GM21447 (cell line): ENCODE data around the gene HOXB8.

Source experiments
- ATAC-seq: cut with Tn5 transposase; IDR thresholded peaks from one replicate; pipeline ENCODE4 v1.9.1; 2021; ENCODE audit not compliant: unreplicated experiment

HOXB8 gene

GRCh38 chr17:48611213-48611612 lies 3.9 kb downstream of the HOXB8 start:
- ATAC-seq = no peak

GRCh38 chr17:48610282-48611211 lies 4.5 kb downstream of the HOXB8 start, which contains the start of gene HOXB7:
TSS of gene HOXB7 (minus strand) at chr17:48611017. CDS start at chr17:48610918, 99 bp downstream.
- no peak for ATAC-seq

- ATAC-seq = no peak
Observed at GRCh38 chr17:48609759-48610281, 5.3 kb downstream of the HOXB8 start.

GRCh38 chr17:48609033-48609432 lies 6.1 kb downstream of the HOXB8 start:
- no peak for ATAC-seq

- no peak for ATAC-seq
Observed at GRCh38 chr17:48608494-48608834, 6.6 kb downstream of the HOXB8 start.

- no peak for ATAC-seq
Observed at GRCh38 chr17:48606892-48607614, 8.0 kb downstream of the HOXB8 start.

- no peak for ATAC-seq
Observed at GRCh38 chr17:48605991-48606891, 8.9 kb downstream of the HOXB8 start.

GRCh38 chr17:48605409-48605919 lies 9.6 kb downstream of the HOXB8 start:
- ATAC-seq = no peak

- no peak for ATAC-seq
Observed at GRCh38 chr17:48604770-48605329, 10.2 kb downstream of the HOXB8 start, which contains the start of gene HOXB6. TSS of gene HOXB6 (minus strand) at chr17:48604986. CDS start at chr17:48598150, 6,836 bp downstream.

- no peak for ATAC-seq
Observed at GRCh38 chr17:48603959-48604769, 10.9 kb downstream of the HOXB8 start.

GRCh38 chr17:48601539-48602425 lies 13.3 kb downstream of the HOXB8 start:
- no peak for ATAC-seq

GRCh38 chr17:48601207-48601538 lies 13.9 kb downstream of the HOXB8 start:
- ATAC-seq = no peak

- ATAC-seq = no peak
Observed at GRCh38 chr17:48600244-48601098, 14.6 kb downstream of the HOXB8 start.

- ATAC-seq = no peak
Observed at GRCh38 chr17:48599354-48599753, 15.7 kb downstream of the HOXB8 start.

- ATAC-seq = no peak
Observed at GRCh38 chr17:48598736-48599135, 16.4 kb downstream of the HOXB8 start.

- no peak for ATAC-seq
Observed at GRCh38 chr17:48597778-48598631, 17.1 kb downstream of the HOXB8 start.

GRCh38 chr17:48597528-48597777 lies 17.6 kb downstream of the HOXB8 start:
- ATAC-seq = no peak
